HepG2 (cell line): ENCODE measurements around the gene CORO7. TPM values are rescaled to one million over a fixed set of nuclear protein-coding genes. Genes with fewer than 3 reads are reported as not detected.

Experiments used
- AKNA ChIP-seq: sonication (generic); formaldehyde crosslinking; IDR thresholded peaks from 2 replicates; pipeline ENCODE4 v1.4.0; 2020; ENCODE audit warnings: missing genetic modification reagents, borderline replicate concordance
- FOSL2 ChIP-seq: sonication (generic); formaldehyde crosslinking; IDR thresholded peaks from 2 replicates; pipeline ENCODE4 v1.4.0; 2020; ENCODE audit warnings: missing genetic modification reagents
- HNF4G ChIP-seq, 2 experiments: sonication (generic) in 1 of 2; formaldehyde crosslinking in 1 of 2; IDR thresholded peaks; 2 replicates each; pipeline versions ENCODE4 v1.4.0 to v1.6.1; 2011 to 2020; ENCODE audit warnings: borderline replicate concordance in 2 of 2, low read depth in 2 of 2, mild to moderate bottlenecking in 2 of 2, low read length in 1 of 2, missing genetic modification reagents in 1 of 2, moderate library complexity in 1 of 2
- JDP2 ChIP-seq: sonication (generic); formaldehyde crosslinking; IDR thresholded peaks from 2 replicates; pipeline ENCODE4 v1.8.1; 2022; ENCODE audit warnings: missing genetic modification reagents, borderline replicate concordance
- MAF1 ChIP-seq: sonication (generic); formaldehyde crosslinking; IDR thresholded peaks from 2 replicates; pipeline ENCODE4 v1.5.0; 2020; ENCODE audit warnings: missing genetic modification reagents, borderline replicate concordance
- REL ChIP-seq: sonication (generic); formaldehyde crosslinking; conservative IDR thresholded peaks from 2 replicates; pipeline ENCODE4 v1.8.0; 2022; ENCODE audit warnings: mild to moderate bottlenecking, missing genetic modification reagents, moderate library complexity
- RERE ChIP-seq: IDR thresholded peaks from 2 replicates; pipeline ENCODE4 v1.6.1; 2016; ENCODE audit warnings: low read depth, missing genetic modification reagents, missing compliant biosample characterization
- SAFB2 ChIP-seq: sonication (generic); formaldehyde crosslinking; IDR thresholded peaks from 2 replicates; pipeline ENCODE4 v1.5.1; 2020; ENCODE audit warnings: missing genetic modification reagents, low read depth, mild to moderate bottlenecking, borderline replicate concordance
- SMARCC2 ChIP-seq: fragments of 450-650 bp; IDR thresholded peaks from 2 replicates; pipeline ENCODE4 v1.6.1; 2017; ENCODE audit warnings: antibody characterized with exemption, mild to moderate bottlenecking
- THAP11 ChIP-seq: IDR thresholded peaks from 2 replicates; pipeline ENCODE4 v1.6.1; 2016; ENCODE audit warnings: missing biosample characterization, missing genetic modification reagents
- ZBTB25 ChIP-seq: IDR thresholded peaks from 2 replicates; pipeline ENCODE4 v1.6.1; 2018; ENCODE audit warnings: missing genetic modification reagents
- ZNF331 ChIP-seq: sonication (generic); formaldehyde crosslinking; IDR thresholded peaks from 2 replicates; pipeline ENCODE4 v1.4.0; 2020; ENCODE audit warnings: missing genetic modification reagents
- ZNF546 ChIP-seq: sonication (generic); formaldehyde crosslinking; conservative IDR thresholded peaks from 2 replicates; pipeline ENCODE4 v1.8.1; 2023; ENCODE audit warnings: mild to moderate bottlenecking, missing genetic modification reagents
- ZNF720 ChIP-seq: sonication (generic); formaldehyde crosslinking; IDR thresholded peaks from 2 replicates; pipeline ENCODE4 v1.4.0; 2020; ENCODE audit warnings: missing genetic modification reagents
- ZNF775 ChIP-seq: sonication (generic); formaldehyde crosslinking; IDR thresholded peaks from 2 replicates; pipeline ENCODE4 v1.4.0; 2020; ENCODE audit warnings: missing genetic modification reagents, mild to moderate bottlenecking, moderate library complexity, borderline replicate concordance
- ZNF883 ChIP-seq: sonication (generic); formaldehyde crosslinking; IDR thresholded peaks from 2 replicates; pipeline ENCODE4 v1.5.1; 2020; ENCODE audit warnings: mild to moderate bottlenecking, missing genetic modification reagents; ENCODE audit errors: not compliant biosample characterization
- polyA plus RNA-seq, 8 experiments: library from polyadenylated mRNA; depleted of rRNA in 3 of 8; stranded (reverse) in 7 of 8; unstranded in 1 of 8; fragments of >200 nt; fragmentation: Illumina TruSeq in 4 of 8; extraction: Trizol in 4 of 8; gene quantifications; 2 replicates each; pipeline versions ENCODE4 v1.2.1 to v1.2.3, GENCODE V29; 2011 to 2016; ENCODE audit warnings: low read depth in 4 of 8, missing spikeins in 1 of 8, mixed read lengths in 1 of 8; ENCODE audit not compliant: insufficient read depth in 1 of 8
- total RNA-seq, 5 experiments: library from RNA; depleted of rRNA; stranded (reverse); fragments of >200 nt; fragmentation: Illumina TruSeq; extraction: Trizol; gene quantifications; 2 replicates each; pipeline ENCODE4 v1.2.3, GENCODE V29; 2016; ENCODE audit warnings: low read depth in 1 of 5

Gene CORO7
- total and polyA plus RNA-seq, 2 of the 13 experiments (the other 11 are each of a cell fraction or from before 2014, with no cell fraction given): 9.9 to 14.3 TPM

DNA sequence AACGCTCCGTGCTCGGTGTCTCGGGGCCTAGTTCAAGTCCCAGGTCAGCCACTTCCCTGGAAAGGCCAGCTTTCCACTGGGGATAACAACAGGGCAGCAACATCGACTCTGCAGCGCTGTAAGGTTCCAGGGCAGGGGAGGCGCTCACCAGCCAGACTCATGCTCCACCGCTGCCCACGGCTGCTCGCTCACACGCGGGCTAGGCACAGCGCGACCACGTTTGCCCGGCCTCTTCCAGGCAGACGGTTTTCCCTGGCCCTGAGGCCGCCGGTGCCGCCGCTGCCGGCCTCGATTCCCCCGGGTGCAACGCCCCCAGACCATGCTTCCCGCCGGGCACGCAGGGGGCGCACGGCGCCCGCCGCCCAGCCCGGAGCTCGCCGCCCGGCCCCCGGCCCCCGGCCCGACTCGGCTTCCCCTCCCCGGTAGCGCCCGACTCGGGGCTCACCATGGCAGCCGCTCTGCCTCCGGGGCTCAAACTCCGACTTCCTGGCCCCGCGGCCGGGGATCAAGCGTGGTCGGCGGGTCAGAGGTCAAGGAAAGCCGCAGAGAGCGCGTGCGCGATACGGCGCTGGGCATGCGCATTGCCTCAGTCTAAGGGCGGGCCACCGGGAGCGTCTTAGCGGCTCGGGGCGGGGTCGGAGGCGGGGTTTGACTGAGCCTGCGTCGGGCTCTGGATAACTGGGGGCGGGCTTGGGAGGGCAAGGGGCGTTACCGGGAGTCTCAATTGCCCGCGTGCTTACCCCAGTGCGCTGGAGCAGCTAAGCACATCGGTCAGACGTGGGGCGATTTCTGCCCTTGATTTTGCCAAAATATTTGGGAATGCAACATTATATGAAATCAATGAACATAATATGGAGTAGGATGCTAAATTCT, 65.4 kb downstream of the CORO7 start, which contains the start of gene PAM16 (continued):
- TF ChIP-seq AKNA (CRISPR knock-in tag): no peak
- TF ChIP-seq HNF4G (IDR thresholded peaks at IDR 0.05; ENCODE audit: borderline replicate concordance, low read depth, low read length): 0 out of 2 replicates have a peak, but pooled peaks have one; percentile 23
- TF ChIP-seq HNF4G (CRISPR knock-in tag; IDR thresholded peaks at IDR 0.05; ENCODE audit: borderline replicate concordance, low read depth): no peak
- TF ChIP-seq SMARCC2: no peak
- TF ChIP-seq REL: no peak
- TF ChIP-seq THAP11 (CRISPR knock-in tag): peak; percentile 79
- no peak for TF ChIP-seq SAFB2 (CRISPR knock-in tag)
- no peak for TF ChIP-seq JDP2 (CRISPR knock-in tag)
- TF ChIP-seq MAF1 (CRISPR knock-in tag): no peak
- 0 out of 2 replicates have a peak, but pooled peaks have one; percentile 19 for TF ChIP-seq ZNF331 (CRISPR knock-in tag)
- no peak for TF ChIP-seq ZNF775 (CRISPR knock-in tag)
- no peak for TF ChIP-seq ZBTB25 (CRISPR knock-in tag)
- TF ChIP-seq ZNF883: peak; percentile 24
- no peak for TF ChIP-seq RERE (CRISPR knock-in tag)
- peak; percentile 7; the same call in 1 of the 2 replicates for TF ChIP-seq FOSL2 (CRISPR knock-in tag)
- no peak for TF ChIP-seq ZNF720 (CRISPR knock-in tag)
- peak; percentile 61; the same call in 1 of the 2 replicates for TF ChIP-seq ZNF546 (CRISPR knock-in tag)
